GM18507 (cell line): ENCODE measurements around the gene CDX1.

Experiments
- DNase-seq: peaks from one replicate; pipeline ENCODE4 v3.0.0; 2011; ENCODE audit warnings: low read depth; ENCODE audit not compliant: insufficient read length; ENCODE audit errors: extremely low spot score
- FAIRE-seq: peaks from 2 replicates; lab custom pipeline; 2011; peaks lifted over from hg19 to GRCh38; lab: Jason Lieb, UNC

The CDX1 gene

GRCh38 chr5:150159031-150159430 lies 7.5 kb upstream of the CDX1 start:
- FAIRE-seq (no peak), DNase-seq (no peak)

GRCh38 chr5:150159741-150160179 lies 6.8 kb upstream of the CDX1 start:
- FAIRE-seq (no peak), DNase-seq (no peak)

- FAIRE-seq (no peak), DNase-seq (no peak)
These were observed 6.0 kb upstream of the CDX1 start for GRCh38 chr5:150160448-150161081.

DNA sequence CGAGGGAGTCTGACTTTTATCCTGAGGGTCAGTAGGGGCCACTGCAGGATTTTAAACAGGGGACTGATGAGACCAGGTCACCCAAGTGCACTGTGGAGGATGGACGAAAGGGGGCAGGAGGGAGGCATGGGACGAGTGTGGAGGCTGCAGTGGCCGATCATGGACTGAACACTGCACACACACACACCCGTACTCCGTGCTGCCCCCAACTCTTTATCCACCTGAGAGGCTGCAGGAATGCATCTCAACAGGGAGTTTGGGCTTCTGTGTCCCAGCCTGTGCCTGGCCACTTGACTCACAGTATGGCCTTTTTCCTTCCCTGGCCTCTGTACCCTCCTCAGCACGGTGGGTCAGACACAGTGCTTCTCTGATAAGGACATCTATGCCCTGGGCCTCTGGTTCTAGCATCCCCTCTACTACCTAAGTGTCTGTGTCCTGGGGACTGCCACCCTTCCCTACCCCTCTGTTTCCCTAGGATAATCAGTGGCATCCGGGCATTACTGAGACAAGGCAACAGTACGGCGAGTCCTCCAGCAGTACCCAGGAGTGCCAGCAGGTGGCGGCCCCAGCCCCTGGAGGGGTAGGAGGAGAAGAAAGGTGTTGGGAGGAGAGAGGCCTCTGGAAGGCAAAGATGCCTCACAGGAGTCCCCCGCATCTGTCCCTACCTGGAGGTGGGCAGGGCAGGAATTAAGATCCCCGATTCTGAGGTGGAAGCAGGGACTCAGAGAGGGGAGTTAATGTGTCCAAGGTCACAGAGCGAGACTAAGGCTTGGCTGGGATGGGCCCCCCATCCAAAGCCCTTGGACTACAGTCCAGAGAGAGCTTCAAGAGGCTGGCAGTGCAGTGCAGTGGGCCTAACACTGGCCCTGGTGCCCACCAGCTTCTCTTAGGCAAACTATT lies 5.1 kb upstream of the CDX1 start:
- FAIRE-seq: peak; percentile 74

DNA sequence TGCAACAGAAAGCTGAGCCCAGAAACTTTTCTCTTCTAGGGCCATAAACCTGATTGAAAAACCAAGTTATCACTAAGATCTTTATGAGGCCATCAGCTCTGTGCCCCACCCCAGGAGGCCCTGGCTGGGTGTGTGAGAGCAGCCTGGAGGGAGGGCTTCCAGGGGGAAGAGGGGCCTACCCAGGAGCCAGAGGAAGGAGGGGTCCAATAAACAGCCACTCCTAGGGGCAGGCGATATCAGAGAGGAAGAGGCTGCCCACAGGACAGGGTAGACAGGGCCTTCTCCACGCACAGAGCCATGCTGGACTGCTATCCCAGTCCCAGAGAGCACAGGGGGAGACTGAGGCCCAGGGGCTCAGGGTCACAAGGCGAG lies 4.5 kb upstream of the CDX1 start:
- FAIRE-seq (no peak), DNase-seq (no peak)

More for the DNA sequence above, 5.1 kb upstream of the CDX1 start:
- peak; percentile 70 for DNase-seq

GRCh38 chr5:150163035-150163434 lies 3.5 kb upstream of the CDX1 start:
- DNase-seq: no peak
- no peak for FAIRE-seq

DNA sequence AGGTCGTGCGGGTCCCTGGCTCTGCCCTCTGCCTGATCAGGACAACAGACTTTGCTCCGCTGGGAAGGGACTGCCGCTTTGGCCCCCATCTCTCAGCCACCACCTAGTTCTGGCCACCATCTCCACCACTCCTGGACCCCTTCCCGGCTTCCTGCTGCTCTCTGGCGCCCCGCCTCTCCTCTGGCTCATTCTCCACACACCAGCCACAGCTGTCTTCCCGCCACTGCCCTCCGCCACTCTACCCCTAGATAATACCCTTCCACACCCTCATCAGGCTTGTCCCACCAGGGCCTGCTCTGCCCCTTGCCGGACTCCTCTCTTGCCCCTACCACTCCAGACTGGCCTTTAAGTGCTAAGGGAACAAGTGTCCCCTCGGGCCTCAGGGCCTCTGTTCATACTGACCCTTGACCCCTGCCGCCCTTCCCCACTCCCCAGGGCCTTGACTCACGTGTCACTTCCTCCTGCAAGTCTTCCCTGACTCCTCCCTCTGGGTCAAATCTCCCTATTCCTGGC lies 3.0 kb upstream of the CDX1 start:
- no peak for DNase-seq
- FAIRE-seq: no peak

DNA sequence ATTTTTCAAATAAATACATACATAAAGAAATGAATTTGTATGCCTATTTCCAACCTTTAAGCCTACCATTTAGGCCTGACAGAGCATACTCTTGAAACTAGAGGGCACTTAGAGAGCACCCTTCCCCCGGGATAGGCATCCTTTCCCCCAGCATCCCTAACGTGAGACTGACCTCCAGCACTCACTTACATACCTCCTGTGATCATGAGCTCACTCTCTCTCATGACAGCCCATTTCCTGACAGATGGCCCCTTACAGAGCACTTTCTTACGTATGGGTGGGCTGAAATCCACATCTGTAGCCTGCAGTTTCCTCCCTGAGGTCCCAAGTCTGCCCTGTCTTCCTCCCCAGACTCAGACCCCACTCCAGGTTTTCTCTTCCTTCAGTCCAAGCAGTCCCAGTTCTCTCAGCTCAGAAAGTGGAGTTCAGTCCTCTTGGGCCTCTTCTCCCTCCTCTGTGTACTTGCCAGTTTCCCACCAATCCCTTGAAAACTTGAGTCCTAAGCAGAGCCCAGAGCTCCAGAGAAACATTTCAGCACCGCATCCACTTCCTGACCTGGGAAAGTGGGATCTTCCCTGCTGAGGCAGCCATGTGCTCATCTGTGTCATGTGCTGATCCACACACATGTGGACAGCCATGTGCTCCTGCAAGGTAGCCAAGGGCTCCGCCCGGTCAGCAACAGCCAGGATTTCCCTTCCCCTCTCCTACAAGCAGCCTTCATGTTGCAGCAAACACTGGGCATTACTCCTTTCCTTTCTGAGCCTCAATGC lies 2.2 kb upstream of the CDX1 start:
- DNase-seq (no peak), FAIRE-seq (no peak)

GRCh38 chr5:150166037-150166649 lies 435 bp upstream of the CDX1 start:
- DNase-seq (no peak), FAIRE-seq (no peak)

DNA sequence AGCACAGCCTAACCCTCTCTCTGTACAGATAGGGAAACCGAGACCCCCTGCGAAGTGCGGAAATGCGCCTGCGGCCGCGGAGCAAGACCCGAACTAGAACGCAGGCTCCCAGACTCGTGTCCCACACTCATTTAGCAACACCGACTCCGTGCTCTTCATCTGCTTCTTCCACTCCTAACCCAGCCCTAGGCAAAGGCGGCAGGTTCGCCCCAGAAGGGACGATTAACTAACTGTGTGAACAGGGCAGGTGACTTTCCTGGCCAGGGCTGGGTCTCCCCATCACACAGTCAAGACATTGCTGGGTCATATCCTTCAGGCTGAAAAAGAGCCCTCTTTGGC lies 903 bp downstream of the CDX1 start:
- FAIRE-seq (no peak), DNase-seq (no peak)

DNA sequence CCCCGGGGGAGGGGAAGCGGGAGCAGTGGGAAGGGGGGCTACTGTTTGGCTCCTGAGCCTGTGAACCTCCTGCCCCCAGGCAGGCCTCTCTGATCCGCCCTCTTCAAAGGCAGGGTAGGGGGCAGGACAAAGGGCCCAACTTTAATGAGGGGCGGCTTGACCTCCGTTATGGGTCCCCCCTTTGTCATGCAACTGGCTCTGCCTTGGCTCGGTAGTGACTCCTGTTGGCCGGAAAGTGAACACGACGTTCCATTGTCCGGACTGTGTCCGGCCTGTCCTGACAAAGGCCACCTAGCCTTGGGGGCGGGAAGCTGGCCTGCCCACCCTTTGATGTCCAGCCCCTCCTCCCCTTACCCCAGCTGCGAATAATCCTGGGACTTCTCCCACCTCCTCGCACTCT lies 1.3 kb downstream of the CDX1 start:
- FAIRE-seq (no peak), DNase-seq (no peak)

GRCh38 chr5:150168864-150169263 lies 2.3 kb downstream of the CDX1 start:
- DNase-seq (no peak), FAIRE-seq (no peak)

DNA sequence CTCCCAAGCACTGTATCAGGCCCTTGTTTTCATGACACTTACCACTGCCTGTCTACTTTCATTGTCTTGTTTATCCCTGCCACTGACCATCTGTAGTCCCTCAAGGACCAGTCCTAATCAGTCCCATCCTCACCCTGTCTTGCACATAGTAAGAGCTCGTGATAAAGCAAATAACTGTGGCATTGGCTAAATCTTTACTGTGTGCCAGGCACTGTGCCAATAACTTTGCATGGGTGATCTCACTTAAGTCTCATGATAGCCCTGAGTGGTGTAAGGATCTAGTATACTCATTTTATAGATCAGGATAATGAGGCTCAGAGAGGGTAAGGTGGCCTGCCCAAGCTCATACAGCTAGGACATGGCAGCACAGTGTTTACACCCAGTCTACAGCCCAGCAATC lies 5.6 kb downstream of the CDX1 start:
- no peak for FAIRE-seq
- DNase-seq: no peak

DNA sequence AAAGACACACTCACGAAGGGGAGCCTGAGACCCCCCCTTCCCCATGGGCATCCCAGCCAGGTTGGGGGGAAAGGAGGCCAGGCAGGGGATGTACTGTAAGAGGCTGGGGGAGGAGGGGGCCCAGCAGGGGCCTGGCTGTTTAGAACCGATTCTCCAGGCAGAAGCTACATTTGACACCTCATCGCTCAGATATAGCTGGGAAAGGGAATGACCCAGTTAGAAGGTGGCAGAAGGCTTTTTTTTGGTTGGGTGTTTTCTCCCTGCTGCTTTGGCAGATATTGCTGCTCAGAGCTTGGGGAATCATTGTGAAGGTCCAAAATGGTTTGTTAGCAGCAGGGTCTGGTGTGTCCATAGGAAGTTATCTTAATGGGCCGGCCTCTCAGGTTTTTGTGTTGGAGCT lies 6.0 kb downstream of the CDX1 start:
- DNase-seq: no peak
- no peak for FAIRE-seq

DNA sequence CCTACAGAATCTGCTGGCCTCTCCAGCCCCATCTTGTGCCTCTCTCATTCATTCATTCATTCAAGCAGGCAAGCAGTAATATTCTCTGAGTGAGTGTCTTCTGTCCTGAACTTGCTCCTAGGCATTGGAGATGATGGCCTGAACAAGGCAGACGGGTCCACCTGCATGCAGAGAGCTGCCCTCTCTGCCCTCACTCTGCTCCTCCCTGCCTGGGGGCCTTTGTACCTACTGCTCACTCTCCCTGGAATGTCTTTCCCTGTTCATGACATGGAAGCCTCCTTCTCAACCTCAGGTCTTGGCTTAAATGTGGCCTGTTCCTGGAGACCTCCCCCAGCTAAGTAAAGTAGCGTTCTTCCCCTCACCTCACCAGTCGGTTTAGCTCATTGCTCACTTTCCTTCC lies 6.6 kb downstream of the CDX1 start:
- FAIRE-seq (no peak), DNase-seq (no peak)

GRCh38 chr5:150174285-150174684 lies 7.7 kb downstream of the CDX1 start:
- DNase-seq: no peak
- no peak for FAIRE-seq

- DNase-seq (no peak), FAIRE-seq (no peak)
These were observed 8.5 kb downstream of the CDX1 start for GRCh38 chr5:150175076-150175475.

DNA sequence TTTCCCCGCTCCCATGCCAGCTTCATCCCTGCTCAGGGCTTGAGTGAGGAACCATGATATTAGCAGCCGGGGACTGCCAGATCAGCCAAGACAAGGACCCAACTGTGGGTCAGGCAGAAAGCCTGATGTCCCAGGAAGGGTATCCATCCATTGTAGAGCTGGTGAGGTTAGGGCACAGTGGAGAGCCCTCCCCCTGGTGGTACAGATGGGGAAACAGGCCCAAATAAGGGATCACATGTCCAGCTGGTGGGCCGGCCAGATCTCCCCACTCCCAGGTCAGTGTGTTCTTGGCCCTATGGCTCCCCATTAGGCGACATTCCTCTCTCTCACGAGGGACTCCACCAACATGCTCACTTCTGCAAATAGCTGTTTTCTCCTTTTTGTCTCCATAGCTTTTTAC lies 9.0 kb downstream of the CDX1 start:
- DNase-seq (peak; percentile 42), FAIRE-seq (no peak)

DNA sequence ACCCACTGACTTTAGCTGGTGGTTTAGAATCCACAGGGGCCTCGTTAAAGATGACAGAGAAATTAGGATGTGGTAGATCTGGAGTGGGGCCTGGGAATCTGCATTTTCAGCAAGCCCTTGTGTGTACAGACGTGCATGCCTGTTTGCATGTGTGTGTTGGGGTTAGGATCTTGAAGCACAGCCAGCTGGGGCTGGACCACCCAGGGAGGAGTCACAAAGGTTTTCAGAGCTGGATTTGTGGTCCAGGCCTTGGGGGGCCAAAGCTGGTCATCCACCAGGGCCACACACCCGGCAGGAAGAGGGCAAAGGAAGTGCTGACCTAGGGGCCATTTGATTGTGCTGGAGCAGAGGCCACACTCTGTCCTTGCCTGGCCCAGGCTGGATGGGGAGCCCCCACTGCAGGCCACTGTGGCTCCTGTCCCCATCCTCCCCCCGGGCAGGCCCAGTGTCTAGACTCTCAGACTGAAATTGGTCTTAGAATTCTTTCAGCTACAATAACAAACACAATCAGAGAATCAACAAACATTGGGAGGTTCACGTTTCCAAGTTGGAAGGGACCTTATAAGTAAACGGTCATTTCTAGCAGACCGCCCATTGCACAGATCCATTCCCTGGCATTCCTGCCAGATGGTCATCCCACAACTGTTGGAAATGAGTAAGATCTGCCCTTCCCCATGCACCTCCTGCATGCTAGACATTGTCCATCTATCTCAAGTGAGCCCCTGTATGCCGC lies 10.3 kb downstream of the CDX1 start:
- DNase-seq (no peak), FAIRE-seq (no peak)
